HepG2 (cell line): Measurements from ENCODE around the gene MX2. TPM values are rescaled to one million over a fixed set of nuclear protein-coding genes. Genes with fewer than 3 reads are reported as not detected.

Source experiments
- CC2D1A ChIP-seq: sonication (generic); formaldehyde crosslinking; IDR thresholded peaks from 2 replicates; pipeline ENCODE4 v1.8.1; 2023; ENCODE audit warnings: mild to moderate bottlenecking, missing genetic modification reagents
- EP300 ChIP-seq, 3 experiments: sonication (generic) in 1 of 3; formaldehyde crosslinking in 1 of 3; IDR thresholded peaks; 2 replicates each; pipeline versions ENCODE4 v1.5.1 to v1.6.1; 2011 to 2020; ENCODE audit warnings: low read depth in 2 of 3, low read length in 2 of 3, borderline replicate concordance in 1 of 3, improper control_type of control experiment in 1 of 3, mild to moderate bottlenecking in 1 of 3, missing genetic modification reagents in 1 of 3, moderate library complexity in 1 of 3
- HNF1B ChIP-seq: sonication (generic); formaldehyde crosslinking; IDR thresholded peaks from 2 replicates; pipeline ENCODE4 v1.5.1; 2020; ENCODE audit warnings: mild to moderate bottlenecking, moderate library complexity, missing genetic modification reagents
- IRF1 ChIP-seq: sonication (generic); formaldehyde crosslinking; IDR thresholded peaks from 2 replicates; pipeline ENCODE4 v1.4.0; 2020; ENCODE audit warnings: low read depth, mild to moderate bottlenecking, missing genetic modification reagents
- MLX ChIP-seq: IDR thresholded peaks from 2 replicates; pipeline ENCODE4 v1.6.1; 2016
- MTF2 ChIP-seq: sonication (generic); formaldehyde crosslinking; IDR thresholded peaks from 2 replicates; pipeline ENCODE4 v1.5.0; 2020; ENCODE audit warnings: missing genetic modification reagents, borderline replicate concordance
- NR2C2 ChIP-seq: sonication (generic); formaldehyde crosslinking; IDR thresholded peaks from 2 replicates; pipeline ENCODE4 v1.4.0; 2020; ENCODE audit warnings: missing genetic modification reagents, mild to moderate bottlenecking, moderate library complexity, borderline replicate concordance
- RARA ChIP-seq: IDR thresholded peaks from 2 replicates; pipeline ENCODE4 v1.6.1; 2016; ENCODE audit warnings: missing genetic modification reagents, missing compliant biosample characterization
- STAG1 ChIP-seq: sonication (generic); formaldehyde crosslinking; IDR thresholded peaks from 2 replicates; pipeline ENCODE4 v1.4.0; 2020; ENCODE audit warnings: missing genetic modification reagents
- TRIM24 ChIP-seq: sonication (generic); formaldehyde crosslinking; IDR thresholded peaks from 2 replicates; pipeline ENCODE4 v1.8.0; 2022; ENCODE audit warnings: mild to moderate bottlenecking, missing genetic modification reagents
- ZFP62 ChIP-seq: sonication (generic); formaldehyde crosslinking; IDR thresholded peaks from 2 replicates; pipeline ENCODE4 v1.4.0; 2020; ENCODE audit warnings: missing genetic modification reagents
- ZFX ChIP-seq: sonication (generic); formaldehyde crosslinking; IDR thresholded peaks from 2 replicates; pipeline ENCODE4 v1.4.0; 2020; ENCODE audit warnings: mild to moderate bottlenecking, low read depth, missing genetic modification reagents, moderate library complexity
- ZNF441 ChIP-seq: sonication (generic); formaldehyde crosslinking; IDR thresholded peaks from 2 replicates; pipeline ENCODE4 v1.7.0; 2021; ENCODE audit warnings: missing genetic modification reagents, borderline replicate concordance
- ZNF451 ChIP-seq: sonication (generic); formaldehyde crosslinking; IDR thresholded peaks from 2 replicates; pipeline ENCODE4 v1.5.0; 2020; ENCODE audit warnings: mild to moderate bottlenecking, missing genetic modification reagents
- ZNF484 ChIP-seq: sonication (generic); formaldehyde crosslinking; IDR thresholded peaks from 2 replicates; pipeline ENCODE4 v1.5.1; 2020; ENCODE audit warnings: mild to moderate bottlenecking, low read depth, missing genetic modification reagents, borderline replicate concordance
- ZNF543 ChIP-seq: sonication (generic); formaldehyde crosslinking; IDR thresholded peaks from 2 replicates; pipeline ENCODE4 v1.4.0; 2020; ENCODE audit warnings: mild to moderate bottlenecking, missing genetic modification reagents
- ZNF549 ChIP-seq: sonication (generic); formaldehyde crosslinking; IDR thresholded peaks from 2 replicates; pipeline ENCODE4 v1.5.0; 2020; ENCODE audit warnings: missing genetic modification reagents
- ZNF660 ChIP-seq: sonication (generic); formaldehyde crosslinking; IDR thresholded peaks from 2 replicates; pipeline ENCODE4 v1.5.1; 2020; ENCODE audit warnings: mild to moderate bottlenecking, low read depth, missing genetic modification reagents, borderline replicate concordance
- ZSCAN22 ChIP-seq: sonication (generic); formaldehyde crosslinking; IDR thresholded peaks from 2 replicates; pipeline ENCODE4 v1.4.0; 2020; ENCODE audit warnings: mild to moderate bottlenecking, missing genetic modification reagents
- polyA plus RNA-seq, 8 experiments: library from polyadenylated mRNA; depleted of rRNA in 3 of 8; stranded (reverse) in 7 of 8; unstranded in 1 of 8; fragments of >200 nt; fragmentation: Illumina TruSeq in 4 of 8; extraction: Trizol in 4 of 8; gene quantifications; 2 replicates each; pipeline versions ENCODE4 v1.2.1 to v1.2.3, GENCODE V29; 2011 to 2016; ENCODE audit warnings: low read depth in 4 of 8, missing spikeins in 1 of 8, mixed read lengths in 1 of 8; ENCODE audit not compliant: insufficient read depth in 1 of 8
- total RNA-seq, 5 experiments: library from RNA; depleted of rRNA; stranded (reverse); fragments of >200 nt; fragmentation: Illumina TruSeq; extraction: Trizol; gene quantifications; 2 replicates each; pipeline ENCODE4 v1.2.3, GENCODE V29; 2016; ENCODE audit warnings: low read depth in 1 of 5
- TF ChIP-seq, protein P1 (sequence below): sonication (generic); formaldehyde crosslinking; IDR thresholded peaks from 2 replicates; pipeline ENCODE4 v1.8.0; 2022; ENCODE audit warnings: mild to moderate bottlenecking, missing genetic modification reagents; ENCODE audit not compliant: insufficient replicate concordance
- TF ChIP-seq, protein P2 (sequence below): sonication (generic); formaldehyde crosslinking; IDR thresholded peaks from 2 replicates; pipeline ENCODE4 v1.4.0; 2020; ENCODE audit warnings: missing genetic modification reagents, mild to moderate bottlenecking, borderline replicate concordance

Gene MX2
- total and polyA plus RNA-seq, 2 of the 13 experiments (the other 11 are each of a cell fraction or from before 2014, with no cell fraction given) = 24.0 to 35.7 TPM

DNA sequence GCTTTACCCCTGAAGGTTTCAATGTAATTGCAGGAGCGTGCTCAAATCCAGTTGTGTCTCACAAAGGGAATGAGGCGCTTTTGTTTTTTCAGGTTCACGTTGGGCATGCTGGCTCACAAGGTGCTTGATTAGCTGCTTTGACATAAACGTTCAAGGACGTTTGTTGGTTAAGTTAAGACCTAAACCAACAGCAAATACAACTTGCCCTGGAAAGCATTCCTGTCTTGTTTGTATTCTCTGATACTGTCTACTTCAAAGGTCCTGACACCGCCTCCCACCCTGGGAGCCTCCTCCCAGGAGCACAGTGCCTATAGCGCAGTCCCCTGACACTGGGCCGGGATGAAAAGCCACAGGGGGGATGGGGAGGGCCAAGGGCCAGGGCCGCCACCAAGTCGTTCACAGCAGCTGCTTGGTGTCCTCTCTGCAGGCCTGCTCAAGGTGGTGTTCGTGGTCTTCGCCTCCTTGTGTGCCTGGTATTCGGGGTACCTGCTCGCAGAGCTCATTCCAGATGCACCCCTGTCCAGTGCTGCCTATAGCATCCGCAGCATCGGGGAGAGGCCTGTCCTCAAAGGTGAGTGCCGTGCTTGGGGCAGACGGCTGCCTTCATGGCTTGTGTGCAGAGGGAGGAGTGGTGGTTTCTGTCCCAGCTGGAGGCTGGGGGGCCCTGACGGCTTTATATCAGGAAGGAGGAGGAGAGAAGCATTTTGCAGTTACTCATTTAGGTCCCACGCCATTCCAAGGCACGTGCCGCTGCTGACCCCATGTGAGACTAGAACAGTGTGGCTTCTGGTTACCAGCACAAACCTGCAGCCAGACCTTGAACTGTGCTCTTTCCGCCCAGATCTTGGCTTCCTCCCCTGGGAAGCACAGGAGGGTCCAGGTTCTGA is 39.1 kb upstream of the MX2 start (continued):
- peak; percentile 57; the same call in 1 of the 2 replicates for TF ChIP-seq NR2C2
- TF ChIP-seq, protein P1, sequence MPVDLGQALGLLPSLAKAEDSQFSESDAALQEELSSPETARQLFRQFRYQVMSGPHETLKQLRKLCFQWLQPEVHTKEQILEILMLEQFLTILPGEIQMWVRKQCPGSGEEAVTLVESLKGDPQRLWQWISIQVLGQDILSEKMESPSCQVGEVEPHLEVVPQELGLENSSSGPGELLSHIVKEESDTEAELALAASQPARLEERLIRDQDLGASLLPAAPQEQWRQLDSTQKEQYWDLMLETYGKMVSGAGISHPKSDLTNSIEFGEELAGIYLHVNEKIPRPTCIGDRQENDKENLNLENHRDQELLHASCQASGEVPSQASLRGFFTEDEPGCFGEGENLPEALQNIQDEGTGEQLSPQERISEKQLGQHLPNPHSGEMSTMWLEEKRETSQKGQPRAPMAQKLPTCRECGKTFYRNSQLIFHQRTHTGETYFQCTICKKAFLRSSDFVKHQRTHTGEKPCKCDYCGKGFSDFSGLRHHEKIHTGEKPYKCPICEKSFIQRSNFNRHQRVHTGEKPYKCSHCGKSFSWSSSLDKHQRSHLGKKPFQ (CRISPR knock-in tag) = no peak
- peak; percentile 81 for TF ChIP-seq MLX
- peak; percentile 93 for TF ChIP-seq RARA
- peak; percentile 63; the same call in 1 of the 2 replicates for TF ChIP-seq ZNF451
- TF ChIP-seq, protein P2, sequence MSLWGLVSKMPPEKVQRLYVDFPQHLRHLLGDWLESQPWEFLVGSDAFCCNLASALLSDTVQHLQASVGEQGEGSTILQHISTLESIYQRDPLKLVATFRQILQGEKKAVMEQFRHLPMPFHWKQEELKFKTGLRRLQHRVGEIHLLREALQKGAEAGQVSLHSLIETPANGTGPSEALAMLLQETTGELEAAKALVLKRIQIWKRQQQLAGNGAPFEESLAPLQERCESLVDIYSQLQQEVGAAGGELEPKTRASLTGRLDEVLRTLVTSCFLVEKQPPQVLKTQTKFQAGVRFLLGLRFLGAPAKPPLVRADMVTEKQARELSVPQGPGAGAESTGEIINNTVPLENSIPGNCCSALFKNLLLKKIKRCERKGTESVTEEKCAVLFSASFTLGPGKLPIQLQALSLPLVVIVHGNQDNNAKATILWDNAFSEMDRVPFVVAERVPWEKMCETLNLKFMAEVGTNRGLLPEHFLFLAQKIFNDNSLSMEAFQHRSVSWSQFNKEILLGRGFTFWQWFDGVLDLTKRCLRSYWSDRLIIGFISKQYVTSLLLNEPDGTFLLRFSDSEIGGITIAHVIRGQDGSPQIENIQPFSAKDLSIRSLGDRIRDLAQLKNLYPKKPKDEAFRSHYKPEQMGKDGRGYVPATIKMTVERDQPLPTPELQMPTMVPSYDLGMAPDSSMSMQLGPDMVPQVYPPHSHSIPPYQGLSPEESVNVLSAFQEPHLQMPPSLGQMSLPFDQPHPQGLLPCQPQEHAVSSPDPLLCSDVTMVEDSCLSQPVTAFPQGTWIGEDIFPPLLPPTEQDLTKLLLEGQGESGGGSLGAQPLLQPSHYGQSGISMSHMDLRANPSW = no peak; the same call in 1 of the 2 replicates
- TF ChIP-seq ZFP62 (CRISPR knock-in tag) = no peak
- TF ChIP-seq ZFX = peak; percentile 84
- TF ChIP-seq ZNF549 = no peak
- TF ChIP-seq ZNF660 = no peak
- no peak for TF ChIP-seq ZSCAN22 (CRISPR knock-in tag)
- peak; percentile 86 to 97; a peak in 3 of 4 replicates for TF ChIP-seq EP300 (IDR thresholded peaks at IDR 0.05; ENCODE audit: low read depth in 2 of 2, low read length in 2 of 2)
- TF ChIP-seq EP300 (CRISPR knock-in tag; IDR thresholded peaks at IDR 0.05; ENCODE audit: borderline replicate concordance) = peak; percentile 94
- TF ChIP-seq ZNF484 = no peak
- TF ChIP-seq IRF1 (CRISPR knock-in tag) = no peak
- TF ChIP-seq STAG1 (CRISPR knock-in tag) = no peak
- TF ChIP-seq MTF2 = no peak
- TF ChIP-seq ZNF543 (CRISPR knock-in tag) = 0 out of 2 replicates have a peak, but pooled peaks have one; percentile 72
- no peak for TF ChIP-seq TRIM24
- peak; percentile 55; the same call in 1 of the 2 replicates for TF ChIP-seq ZNF441 (CRISPR knock-in tag)
- TF ChIP-seq HNF1B (CRISPR knock-in tag) = no peak
- peak; percentile 75; the same call in 1 of the 2 replicates for TF ChIP-seq CC2D1A (CRISPR knock-in tag)
